ENCODE results near the gene SLC43A3.

Gene SLC43A3

DNA sequence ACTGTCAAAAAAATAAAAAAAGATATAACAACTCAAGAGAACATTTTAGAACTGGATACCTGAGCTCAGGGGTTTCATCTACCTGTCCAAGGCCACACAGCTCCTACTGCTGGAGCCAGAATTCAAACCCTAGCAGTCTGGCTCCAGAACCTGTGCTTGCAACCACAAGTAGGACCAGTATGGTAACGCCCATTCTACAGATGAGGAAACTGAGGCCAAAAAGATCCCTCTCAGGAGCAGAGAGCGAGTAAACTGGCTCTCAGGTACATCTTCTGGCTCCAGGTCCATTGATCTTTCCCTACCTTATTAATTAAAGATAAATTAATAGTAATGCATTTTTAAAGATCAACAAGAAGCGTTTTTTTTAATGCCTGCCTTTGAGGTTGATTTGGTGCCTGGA lies 69.6 kb downstream of the SLC43A3 start:
- no peak for DNase-seq (ENCODE audit: low spot score)

Data from germinal center (tissue), 1 donor.